ENCODE data around the gene SMIM10L2A. TPM values are rescaled to one million over a fixed set of nuclear protein-coding genes. Genes with fewer than 3 reads are reported as not detected.

SMIM10L2A gene
- total RNA-seq, 1 donor from 2014 or later: 23.6 TPM

- no peak for DNase-seq (ENCODE audit: low spot score)
- Mint-ChIP-seq H3K4me1 (ENCODE audit: unreplicated experiment) (peaks cover 24% of the 10 kb centered on the region), H3K4me3 (ENCODE audit: unreplicated experiment) (no peak overlapping the region), H3K9me3 (ENCODE audit: unreplicated experiment) (no peaks in the 10 kb centered on the region), H3K27ac (ENCODE audit: unreplicated experiment) (no peak overlapping the region), H3K27me3 (ENCODE audit: unreplicated experiment) (peaks cover 1% of the 10 kb centered on the region), H3K36me3 (ENCODE audit: low read depth, unreplicated experiment) (no peaks in the 10 kb centered on the region)
- TF ChIP-seq CTCF (IDR thresholded peaks at IDR 0.05; ENCODE audit: unreplicated experiment): no peak
Measured at GRCh38 chrX:135384161-135384836, 37.4 kb upstream of the SMIM10L2A start.

GRCh38 chrX:135388841-135389240, 32.9 kb upstream of the SMIM10L2A start:
- no peaks in the 10 kb centered on the region for H3K27me3 Mint-ChIP-seq (ENCODE audit: unreplicated experiment)
- H3K36me3 Mint-ChIP-seq (ENCODE audit: low read depth, unreplicated experiment): no peaks in the 10 kb centered on the region
- no peak overlapping the region for H3K27ac Mint-ChIP-seq (ENCODE audit: unreplicated experiment)
- H3K4me3 Mint-ChIP-seq (ENCODE audit: unreplicated experiment): no peak overlapping the region
- H3K9me3 Mint-ChIP-seq (ENCODE audit: unreplicated experiment): no peaks in the 10 kb centered on the region
- no peak for DNase-seq (ENCODE audit: low spot score)
- H3K4me1 Mint-ChIP-seq (ENCODE audit: unreplicated experiment): peaks cover 1% of the 10 kb centered on the region
- no peak for TF ChIP-seq CTCF (IDR thresholded peaks at IDR 0.05; ENCODE audit: unreplicated experiment)

- no peak for DNase-seq (ENCODE audit: low spot score)
- no peak for TF ChIP-seq CTCF (IDR thresholded peaks at IDR 0.05; ENCODE audit: unreplicated experiment)
- Mint-ChIP-seq H3K4me1 (ENCODE audit: unreplicated experiment) (no peaks in the 10 kb centered on the region), H3K27ac (ENCODE audit: unreplicated experiment) (no peak overlapping the region), H3K27me3 (ENCODE audit: unreplicated experiment) (no peaks in the 10 kb centered on the region), H3K36me3 (ENCODE audit: low read depth, unreplicated experiment) (no peaks in the 10 kb centered on the region), H3K9me3 (ENCODE audit: unreplicated experiment) (no peaks in the 10 kb centered on the region), H3K4me3 (ENCODE audit: unreplicated experiment) (no peak overlapping the region)
Measured at GRCh38 chrX:135389243-135389642, 32.5 kb upstream of the SMIM10L2A start.

GRCh38 chrX:135389717-135390116, 32.0 kb upstream of the SMIM10L2A start:
- H3K27me3 Mint-ChIP-seq (ENCODE audit: unreplicated experiment): no peaks in the 10 kb centered on the region
- H3K4me1 Mint-ChIP-seq (ENCODE audit: unreplicated experiment): peaks cover under 1% of the 10 kb centered on the region
- H3K4me3 Mint-ChIP-seq (ENCODE audit: unreplicated experiment): no peak overlapping the region
- no peaks in the 10 kb centered on the region for H3K36me3 Mint-ChIP-seq (ENCODE audit: low read depth, unreplicated experiment)
- TF ChIP-seq CTCF (IDR thresholded peaks at IDR 0.05; ENCODE audit: unreplicated experiment): no peak
- H3K9me3 Mint-ChIP-seq (ENCODE audit: unreplicated experiment): no peaks in the 10 kb centered on the region
- DNase-seq (ENCODE audit: low spot score): no peak
- no peak overlapping the region for H3K27ac Mint-ChIP-seq (ENCODE audit: unreplicated experiment)

GRCh38 chrX:135391734-135392133, 30.0 kb upstream of the SMIM10L2A start:
- Mint-ChIP-seq H3K27me3 (ENCODE audit: unreplicated experiment) (no peaks in the 10 kb centered on the region), H3K36me3 (ENCODE audit: low read depth, unreplicated experiment) (no peaks in the 10 kb centered on the region), H3K4me3 (ENCODE audit: unreplicated experiment) (no peak overlapping the region), H3K9me3 (ENCODE audit: unreplicated experiment) (no peaks in the 10 kb centered on the region), H3K27ac (ENCODE audit: unreplicated experiment) (no peak overlapping the region), H3K4me1 (ENCODE audit: unreplicated experiment) (peaks cover 11% of the 10 kb centered on the region)
- DNase-seq (ENCODE audit: low spot score): no peak
- TF ChIP-seq CTCF (IDR thresholded peaks at IDR 0.05; ENCODE audit: unreplicated experiment): no peak

Data from endothelial cell (in vitro differentiated cells).